ENCODE results near the gene HENMT1. TPM values are rescaled to one million over a fixed set of nuclear protein-coding genes. Genes with fewer than 3 reads are reported as not detected.

HENMT1 gene
- total RNA-seq, 6 experiments from 2014 or later, result 0.18 to 1.2 (median 0.70) TPM

DNA sequence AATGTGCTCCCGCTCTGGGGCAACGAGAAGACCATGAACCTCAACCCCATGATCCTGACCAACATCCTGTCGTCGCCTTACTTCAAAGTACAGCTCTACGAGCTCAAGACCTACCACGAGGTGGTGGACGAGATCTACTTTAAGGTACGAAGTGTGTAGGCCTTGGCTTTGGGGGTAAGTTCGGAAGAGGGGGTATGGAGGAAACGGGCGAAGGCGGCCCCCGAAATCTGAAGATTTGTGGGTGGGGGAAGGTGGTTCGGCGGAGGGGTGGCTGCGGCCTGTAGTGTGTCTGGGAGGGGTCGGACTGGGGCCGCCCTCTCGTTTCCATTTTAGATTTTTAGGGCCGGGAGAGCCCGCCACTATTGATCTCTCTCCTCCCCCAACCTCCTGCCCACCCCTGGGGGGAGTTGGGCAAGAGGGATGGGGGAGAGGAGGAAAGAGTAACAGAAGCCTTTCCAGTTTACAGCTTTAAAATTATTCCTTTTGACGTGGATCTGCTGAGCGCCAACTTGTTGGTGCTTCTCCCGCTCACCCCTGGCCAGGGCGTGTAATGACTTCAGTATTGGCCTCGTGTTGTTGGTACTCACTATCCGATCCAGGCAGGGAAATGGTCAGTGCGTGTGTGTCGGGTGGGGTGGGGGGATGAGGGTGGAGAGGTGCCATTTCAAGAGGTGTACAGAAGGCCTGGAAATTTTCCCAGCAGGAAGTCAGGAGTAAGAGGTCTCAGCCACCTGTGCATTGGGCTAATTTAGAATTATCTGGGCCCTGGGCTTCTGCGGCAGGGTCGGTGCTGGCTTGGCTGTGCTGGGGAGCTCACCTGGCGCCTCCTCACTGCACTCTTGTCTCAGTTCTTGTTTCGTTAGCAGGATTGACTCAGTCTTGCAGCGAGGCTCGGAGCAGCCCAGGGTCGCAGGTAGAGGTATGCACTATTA, 32.1 kb upstream of the HENMT1 start:
- Histone ChIP-seq H3K36me3 (peaks cover 0 to 25% (median 13%) of the 10 kb centered on the region in 4 donors), H3K27me3 (no peaks in the 10 kb centered on the region), H3K9me3 (no peaks in the 10 kb centered on the region), H3K4me1 (peaks cover 0 to 26% (median 7%) of the 10 kb centered on the region in 4 donors), H3K4me3 (peak overlapping the region; percentile 81 to 85 (median 81)), H3K27ac (peak overlapping the region; percentile 89 to 95 (median 94))
- WGBS (ENCODE audit: insufficient coverage, low coverage, low lambda C conversion rate, missing lambda C conversion rate), result 0% methylated on average over 23 of the region's 36 CpGs
- TF ChIP-seq, protein P1, sequence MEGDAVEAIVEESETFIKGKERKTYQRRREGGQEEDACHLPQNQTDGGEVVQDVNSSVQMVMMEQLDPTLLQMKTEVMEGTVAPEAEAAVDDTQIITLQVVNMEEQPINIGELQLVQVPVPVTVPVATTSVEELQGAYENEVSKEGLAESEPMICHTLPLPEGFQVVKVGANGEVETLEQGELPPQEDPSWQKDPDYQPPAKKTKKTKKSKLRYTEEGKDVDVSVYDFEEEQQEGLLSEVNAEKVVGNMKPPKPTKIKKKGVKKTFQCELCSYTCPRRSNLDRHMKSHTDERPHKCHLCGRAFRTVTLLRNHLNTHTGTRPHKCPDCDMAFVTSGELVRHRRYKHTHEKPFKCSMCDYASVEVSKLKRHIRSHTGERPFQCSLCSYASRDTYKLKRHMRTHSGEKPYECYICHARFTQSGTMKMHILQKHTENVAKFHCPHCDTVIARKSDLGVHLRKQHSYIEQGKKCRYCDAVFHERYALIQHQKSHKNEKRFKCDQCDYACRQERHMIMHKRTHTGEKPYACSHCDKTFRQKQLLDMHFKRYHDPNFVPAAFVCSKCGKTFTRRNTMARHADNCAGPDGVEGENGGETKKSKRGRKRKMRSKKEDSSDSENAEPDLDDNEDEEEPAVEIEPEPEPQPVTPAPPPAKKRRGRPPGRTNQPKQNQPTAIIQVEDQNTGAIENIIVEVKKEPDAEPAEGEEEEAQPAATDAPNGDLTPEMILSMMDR (IDR thresholded peaks at IDR 0.05), result peak in 2 of 4 donors; percentile 4 to 18
- no peak for TF ChIP-seq POLR2A (IDR thresholded peaks at IDR 0.05)
- intact Hi-C loops (cut with DNase I), result no loop called here
- ATAC-seq (peak; percentile 49 to 58 (median 54)), DNase-seq (peak in 2 of 3 donors; percentile 39 to 54)

DNA sequence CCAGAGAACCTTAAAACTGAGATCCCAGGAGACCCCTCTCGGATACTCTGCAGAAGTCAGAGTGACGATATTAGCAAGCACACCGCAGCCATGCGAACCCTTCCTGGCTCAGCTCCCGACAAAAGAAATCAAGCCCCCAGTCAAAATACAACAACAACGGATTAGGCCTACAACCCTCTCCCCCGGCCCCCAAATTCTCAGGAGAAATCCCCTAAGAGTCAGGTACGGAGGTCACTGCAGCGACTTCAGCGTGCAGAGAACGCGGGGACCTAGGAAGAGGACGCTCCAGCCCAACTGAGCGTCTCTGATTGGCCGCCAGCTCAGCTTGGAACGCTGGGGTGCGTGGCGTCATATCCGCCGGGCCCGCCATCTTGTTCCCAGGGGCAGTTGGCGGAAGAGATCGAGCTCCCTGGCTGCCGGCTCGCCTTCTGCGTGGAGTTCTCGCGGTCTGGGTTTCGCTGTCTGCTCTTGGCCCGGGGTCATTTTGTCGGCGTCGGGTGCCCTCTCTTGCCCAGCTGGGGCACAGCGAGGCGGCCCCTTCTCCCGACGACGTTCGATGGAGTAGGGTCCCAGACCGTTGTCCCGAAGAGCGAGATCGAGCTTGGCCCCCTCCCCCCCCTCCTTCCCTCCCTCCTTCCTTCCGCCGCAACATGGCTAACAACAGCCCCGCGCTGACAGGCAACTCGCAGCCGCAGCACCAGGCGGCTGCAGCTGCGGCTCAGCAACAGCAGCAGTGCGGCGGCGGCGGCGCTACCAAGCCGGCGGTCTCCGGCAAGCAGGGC, 31.2 kb upstream of the HENMT1 start, which contains the start of gene PRPF38B:
TSS of gene PRPF38B (plus strand) at position 369 of the 782 bp plus-strand sequence. CDS start at position 651, 282 bp downstream.
- Histone ChIP-seq H3K27ac (peak within 1 kb of the TSS; percentile 89 to 95 (median 94)), H3K27me3 (no peaks in the 10 kb centered on the region), H3K36me3 (peaks cover 0 to 16% (median 9%) of the 10 kb centered on the region in 4 donors), H3K4me3 (peak within 1 kb of the TSS; percentile 81 to 85 (median 81)), H3K4me1 (peaks cover 0 to 26% (median 7%) of the 10 kb centered on the region in 4 donors), H3K9me3 (no peaks in the 10 kb centered on the region)
- WGBS (ENCODE audit: insufficient coverage, low coverage, low lambda C conversion rate, missing lambda C conversion rate), result 0% methylated on average over 19 of the region's 59 CpGs
- DNase-seq (peak; percentile 94 to 96 (median 95)), ATAC-seq (peak; percentile 96 to 99 (median 98))
- TF ChIP-seq, protein P1 (IDR thresholded peaks at IDR 0.05), result no peak
- TF ChIP-seq POLR2A (IDR thresholded peaks at IDR 0.05), result peak; percentile 92
- intact Hi-C loops (cut with DNase I), result no loop called here

DNA sequence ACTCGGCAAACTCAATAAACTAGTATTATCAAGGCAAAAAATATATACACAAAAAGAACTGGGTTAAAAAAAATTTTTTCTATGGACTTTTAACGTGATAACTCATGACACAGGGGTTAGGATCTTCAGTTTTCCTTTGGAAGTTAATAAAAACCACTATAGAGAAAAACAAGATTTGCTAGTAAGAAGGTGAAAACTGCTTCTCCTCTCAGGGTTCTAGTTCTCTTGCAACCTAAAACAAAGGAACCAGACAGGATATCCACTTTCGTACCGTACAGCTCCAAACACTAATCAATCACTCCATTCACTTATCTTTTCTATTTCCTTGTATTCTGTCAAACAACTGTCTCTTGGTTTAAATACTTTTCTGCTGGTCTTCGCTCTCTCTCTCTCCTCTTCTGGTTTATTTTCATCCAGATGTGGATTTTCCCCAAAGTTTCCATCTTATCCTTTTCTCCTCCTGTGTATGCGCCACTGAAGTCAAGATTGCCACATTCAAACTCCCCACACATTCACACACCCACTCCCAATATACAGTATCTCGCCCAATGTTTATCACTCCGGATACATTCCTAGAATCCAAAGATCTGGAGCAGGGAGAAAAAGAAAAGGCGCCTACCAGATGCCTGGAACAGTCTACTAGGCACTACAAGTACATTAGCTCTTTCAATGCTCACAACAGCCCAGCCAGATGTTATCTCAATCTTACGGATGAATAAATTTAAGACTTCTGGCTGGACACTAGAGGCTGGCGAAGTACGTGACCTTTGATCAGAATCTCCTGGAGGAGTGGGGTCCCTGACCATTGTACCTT, 30.4 kb upstream of the HENMT1 start:
- WGBS (ENCODE audit: insufficient coverage, low coverage, low lambda C conversion rate, missing lambda C conversion rate), result 23% methylated on average over 12 of the region's 12 CpGs
- H3K9me3 ChIP-seq, result no peaks in the 10 kb centered on the region
- ATAC-seq, result peak in 3 of 4 donors; percentile 0 to 5 (median 4)

More for the DNA sequence above, 30.4 kb upstream of the HENMT1 start:
- H3K36me3 ChIP-seq, result peaks cover 0 to 8% (median 4%) of the 10 kb centered on the region in 4 donors
- peak overlapping the region; percentile 81 to 85 (median 81) for H3K4me3 ChIP-seq
- peaks cover 0 to 26% (median 7%) of the 10 kb centered on the region in 4 donors for H3K4me1 ChIP-seq
- no peak for DNase-seq
- TF ChIP-seq POLR2A (IDR thresholded peaks at IDR 0.05), result no peak
- TF ChIP-seq, protein P1 (IDR thresholded peaks at IDR 0.05), result no peak
- intact Hi-C loops (cut with DNase I), result no loop called here
- peak overlapping the region; percentile 89 to 95 (median 94) for H3K27ac ChIP-seq
- no peaks in the 10 kb centered on the region for H3K27me3 ChIP-seq
